ENCODE data around the gene RNF135.

- no peak for TF ChIP-seq POLR2AphosphoS5 (IDR thresholded peaks at IDR 0.05)
- no peak for TF ChIP-seq POLR2A (IDR thresholded peaks at IDR 0.05)
- TF ChIP-seq CTCF (IDR thresholded peaks at IDR 0.05 in 8 of 11, conservative IDR thresholded peaks at IDR 0.05 in 3 of 11) = no peak
Measured at GRCh38 chr17:30975042-30975820, 4.4 kb downstream of the RNF135 start.
